GM18951 (cell line): ENCODE results near the gene PDE11A.

Experiments
- POLR2A ChIP-seq: IDR thresholded peaks from 4 replicates; pipeline ENCODE4 v1.6.1; 2011; ENCODE audit warnings: mild to moderate bottlenecking; ENCODE audit not compliant: insufficient read length, insufficient read depth; ENCODE audit errors: extremely low read depth
- in situ Hi-C: fragments of 300-500 bp; cut with MboI; formaldehyde crosslinking; loops from one replicate; pipeline ENCODE4 v1.12.0; 2022; ENCODE audit warnings: low sequenced_read_pairs, mixed read lengths, inconsistent platforms; ENCODE audit not compliant: unreplicated experiment

Gene PDE11A

DNA sequence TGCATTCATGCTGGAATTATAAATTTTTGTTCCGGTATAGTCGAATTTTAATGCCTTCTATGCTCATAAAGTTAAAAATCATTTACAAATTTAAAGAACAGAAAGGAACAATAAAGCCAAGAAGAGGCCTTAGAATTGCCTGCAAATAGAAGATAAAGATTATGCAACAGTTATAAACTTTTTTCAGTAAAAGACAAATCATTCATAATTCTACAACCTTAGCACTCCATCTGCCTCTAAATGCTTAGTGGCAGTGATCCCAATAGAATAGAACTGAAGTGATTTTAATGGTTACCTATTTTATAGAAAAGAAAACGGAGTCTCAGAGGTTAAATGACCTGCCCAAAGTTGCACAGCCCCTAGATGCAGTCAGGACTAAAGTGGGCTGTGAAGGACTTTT, 468.8 kb downstream of the PDE11A start:
- no peak for TF ChIP-seq POLR2A
- in situ Hi-C loops = no loop called here

DNA sequence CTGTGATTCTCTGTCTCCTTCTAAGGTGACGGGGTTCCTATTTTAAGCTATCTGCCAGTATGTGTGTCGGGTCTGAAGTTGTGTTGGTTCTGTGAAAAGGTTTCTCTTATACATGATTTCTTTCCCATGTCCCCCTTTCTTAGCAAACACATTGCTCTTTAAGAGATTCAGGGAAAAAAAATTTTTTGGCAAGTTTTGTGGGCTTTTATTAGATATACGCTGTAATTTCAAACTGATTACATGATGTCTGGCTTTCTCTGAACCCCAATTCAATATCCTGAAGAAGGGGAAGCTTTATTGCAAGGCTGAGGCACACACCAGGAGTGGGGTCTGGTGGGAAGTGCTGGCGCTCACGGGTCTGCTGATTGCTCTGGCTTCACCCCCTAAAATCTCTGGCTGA, 469.4 kb downstream of the PDE11A start:
- TF ChIP-seq POLR2A = no peak
- in situ Hi-C loops = no loop called here

DNA sequence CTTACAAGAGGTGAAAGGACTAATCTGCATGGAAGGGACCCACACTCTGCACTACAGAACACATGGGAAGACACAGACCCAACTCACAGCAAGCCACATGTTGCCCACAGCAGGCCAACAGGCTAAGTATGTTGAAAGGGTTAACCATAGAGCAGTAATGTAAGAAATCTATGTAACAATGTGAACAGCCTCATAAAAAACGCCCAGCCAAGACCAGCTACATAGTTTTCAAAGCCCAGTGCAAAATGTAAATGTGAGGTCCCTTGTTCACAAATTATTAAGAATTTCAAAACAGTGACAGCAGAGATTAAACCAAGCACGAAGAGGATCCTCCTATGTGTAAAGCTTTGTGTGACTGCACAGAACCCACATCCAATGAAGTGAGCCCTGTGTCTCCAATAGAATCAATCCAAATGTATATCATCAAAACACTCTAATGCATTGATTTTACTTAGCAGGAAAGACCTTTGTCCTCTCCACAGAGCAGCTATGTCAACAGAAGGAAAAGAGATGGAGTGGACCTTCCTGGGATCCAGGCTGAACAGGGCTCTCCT, 469.9 kb downstream of the PDE11A start:
- TF ChIP-seq POLR2A = no peak
- in situ Hi-C loops = no loop called here

GRCh38 chr2:177600917-177601316, 471.7 kb downstream of the PDE11A start:
- no peak for TF ChIP-seq POLR2A
- in situ Hi-C loops = no loop called here

- in situ Hi-C loops = no loop called here
- no peak for TF ChIP-seq POLR2A
Measured at GRCh38 chr2:177599956-177600355, 472.6 kb downstream of the PDE11A start.

GRCh38 chr2:177599139-177599688, 473.4 kb downstream of the PDE11A start:
- TF ChIP-seq POLR2A = no peak
- in situ Hi-C loops = no loop called here

DNA sequence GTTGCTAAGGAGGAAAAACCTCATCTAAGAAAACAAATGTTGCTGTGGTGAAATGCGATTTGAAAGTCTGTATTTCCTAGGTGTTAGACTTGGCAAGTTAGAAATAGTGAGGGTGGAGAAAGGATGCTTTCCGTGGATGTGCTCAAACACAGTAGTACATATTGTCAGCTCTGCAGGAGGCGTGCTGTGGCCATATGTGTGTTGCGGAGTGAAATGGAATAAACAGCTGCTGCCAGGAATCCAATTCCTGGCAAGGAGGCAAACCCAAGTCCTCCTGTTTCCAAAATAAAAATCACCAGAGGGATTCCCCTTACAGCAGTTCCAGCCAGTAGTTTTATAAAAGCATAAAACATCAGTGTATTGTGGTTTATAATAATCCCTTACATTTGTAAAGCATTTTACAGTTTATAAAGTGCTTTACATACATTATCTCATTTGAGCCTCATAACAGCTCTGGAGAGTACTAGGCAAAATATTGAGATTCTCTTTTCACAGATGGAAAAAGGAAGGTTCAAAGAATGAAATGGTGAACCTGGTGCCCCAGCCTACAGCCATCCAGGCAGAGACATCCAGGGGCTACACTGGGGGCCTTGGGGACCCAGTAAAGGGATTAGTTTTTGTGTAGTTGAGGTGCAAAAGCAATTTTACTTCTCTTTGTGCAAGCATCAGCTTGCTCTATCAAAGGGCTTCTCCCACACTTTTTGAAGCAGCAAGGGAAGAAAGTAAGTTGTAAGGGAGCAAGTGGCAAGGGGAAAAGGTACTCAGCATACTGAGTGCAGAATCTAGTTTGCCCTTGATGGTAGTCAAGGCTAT, 474.0 kb downstream of the PDE11A start:
- no peak for TF ChIP-seq POLR2A
- in situ Hi-C loops = no loop called here

DNA sequence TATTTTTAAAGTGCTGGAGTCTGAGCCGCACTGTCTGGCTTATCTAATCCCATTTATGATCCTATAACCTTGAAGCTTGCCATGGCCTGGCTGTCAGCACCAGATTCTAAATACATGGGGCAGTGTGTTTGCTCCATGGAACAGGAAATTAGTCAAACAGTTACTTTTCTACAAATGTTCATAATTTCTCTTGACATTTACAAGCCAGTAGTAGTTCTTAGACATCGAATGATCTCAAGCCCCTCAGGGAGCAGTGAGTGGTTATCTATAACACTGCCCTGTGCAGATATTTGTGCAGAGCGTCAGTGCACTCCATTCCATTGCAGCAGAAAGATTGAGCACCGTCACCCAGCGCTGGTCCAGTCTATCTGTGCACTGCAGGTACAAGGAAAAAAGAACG, 474.8 kb downstream of the PDE11A start:
- TF ChIP-seq POLR2A = no peak
- in situ Hi-C loops = no loop called here

GRCh38 chr2:177596866-177597265, 475.7 kb downstream of the PDE11A start:
- in situ Hi-C loops = no loop called here
- TF ChIP-seq POLR2A = no peak

DNA sequence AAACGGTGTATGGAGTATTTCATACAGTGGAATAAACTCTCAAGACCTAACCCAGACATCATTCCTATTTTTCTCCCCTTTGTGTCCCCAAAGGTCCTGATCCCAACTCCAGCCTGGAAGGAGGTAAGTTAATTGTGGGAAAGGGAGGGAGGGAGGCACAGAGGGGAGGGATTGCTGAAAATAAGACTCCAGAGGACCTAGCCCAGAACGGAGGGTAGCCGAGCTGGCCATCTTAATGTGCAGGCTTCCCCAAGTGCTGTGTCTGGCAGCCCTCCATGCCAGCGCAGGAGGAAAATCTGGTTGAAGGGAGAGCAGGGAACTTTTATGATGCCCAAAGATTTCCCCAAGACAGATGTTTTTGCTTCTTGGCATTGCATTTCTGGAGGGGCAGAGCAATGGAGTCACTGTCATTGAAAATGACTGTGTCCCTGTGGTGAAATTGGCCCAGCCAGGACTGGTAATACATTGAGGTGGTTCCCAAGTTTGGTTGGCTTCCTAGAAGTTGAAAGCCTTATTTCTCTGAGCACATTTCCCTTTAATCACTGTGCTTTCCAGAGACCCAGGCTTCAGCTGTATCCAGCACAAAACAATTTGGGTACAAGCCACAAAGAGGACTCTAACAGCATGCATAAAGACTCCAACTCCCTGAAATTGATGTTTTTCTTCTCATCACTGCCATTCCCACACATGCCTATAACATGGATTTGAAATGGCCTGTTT, 477.3 kb downstream of the PDE11A start:
- TF ChIP-seq POLR2A = no peak
- in situ Hi-C loops = no loop called here

GRCh38 chr2:177593402-177593801, 479.2 kb downstream of the PDE11A start:
- in situ Hi-C loops = no loop called here

DNA sequence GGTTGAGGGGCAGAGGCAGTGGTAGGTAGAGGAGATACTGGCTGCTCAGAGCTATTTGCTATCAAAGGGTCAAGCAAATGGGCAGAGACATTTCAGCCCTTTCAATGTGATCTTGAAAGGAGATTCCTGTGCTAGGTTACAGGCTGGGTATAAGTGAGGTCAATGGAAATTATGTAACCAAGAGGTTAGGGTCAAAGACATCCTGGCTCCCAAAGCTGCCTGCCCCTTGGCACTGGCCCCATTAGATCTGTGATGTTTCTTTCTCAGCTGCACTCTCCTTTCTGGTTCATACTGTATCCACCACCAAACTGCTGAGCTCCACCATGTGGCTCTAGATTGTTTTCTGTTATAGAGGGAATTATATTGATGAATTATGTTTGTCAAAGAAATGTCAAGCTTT, 479.6 kb downstream of the PDE11A start:
- in situ Hi-C loops = no loop called here
- TF ChIP-seq POLR2A = no peak

More at GRCh38 chr2:177593402-177593801, 479.2 kb downstream of the PDE11A start:
- no peak for TF ChIP-seq POLR2A

GRCh38 chr2:177592397-177592796, 480.2 kb downstream of the PDE11A start:
- in situ Hi-C loops = no loop called here
- no peak for TF ChIP-seq POLR2A
